OCI-LY7 (cell line): ENCODE measurements around the gene TECR. TPM values are rescaled to one million over a fixed set of nuclear protein-coding genes. Genes with fewer than 3 reads are reported as not detected.
"Not testable (repeated sequence)": the region's sequence is repeated elsewhere in the genome, so short reads cannot be mapped to it uniquely, and the experiment has no call there.

Experiments used
- BruUV-seq: library from RNA; stranded (reverse); fragments of 400-500 nt; replicated peaks from 2 replicates; lab custom pipeline; 2021; lab: Mats Ljungman, UMichigan
- CTCF ChIA-PET: fragments of 300-600 bp; sonication (Branson Sonifier 250); formaldehyde crosslinking; loops from one replicate; lab custom pipeline; 2022; ENCODE audit warnings: antibody characterized with exemption; ENCODE audit not compliant: unreplicated experiment; lab: Charles Lee
- POLR2A ChIA-PET: fragments of 300-600 bp; sonication (Branson Sonifier 250); formaldehyde crosslinking; loops from one replicate; lab custom pipeline; 2022; ENCODE audit warnings: antibody characterized with exemption; lab: Charles Lee
- DNase-seq: peaks from one replicate; pipeline ENCODE4 v3.0.0-alpha.2; 2015; ENCODE audit warnings: low spot score
- H2AFZ ChIP-seq: fragments of 200-600 bp; sonication (generic), shearing (Covaris generic); 2 replicates; pipeline ENCODE4 v1.6.1; 2014; ENCODE audit warnings: mild to moderate bottlenecking, antibody characterized with exemption, low read length, moderate library complexity
- H3K27ac ChIP-seq: fragments of 200-600 bp; sonication (generic); 2 replicates; pipeline ENCODE4 v1.5.1; 2014; ENCODE audit warnings: mixed run types, low read depth, mild to moderate bottlenecking, moderate library complexity, low read length, inconsistent platforms; ENCODE audit not compliant: poor library complexity, severe bottlenecking
- H3K36me3 ChIP-seq: fragments of 200-600 bp; sonication (generic); 2 replicates; pipeline ENCODE4 v1.6.1; 2014; ENCODE audit warnings: mild to moderate bottlenecking, antibody characterized with exemption, low read length, moderate library complexity, mixed read lengths; ENCODE audit not compliant: insufficient read depth
- H3K4me1 ChIP-seq: fragments of 200-600 bp; sonication (generic); 2 replicates; pipeline ENCODE4 v1.5.1; 2014; ENCODE audit warnings: mild to moderate bottlenecking, low read length; ENCODE audit not compliant: insufficient read depth, poor library complexity, severe bottlenecking
- H3K4me2 ChIP-seq: fragments of 200-600 bp; sonication (generic); 2 replicates; pipeline ENCODE4 v1.6.1; 2014; ENCODE audit warnings: mild to moderate bottlenecking, low read length
- H3K4me3 ChIP-seq: fragments of 200-600 bp; sonication (generic); 2 replicates; pipeline ENCODE4 v1.5.1; 2014; ENCODE audit warnings: mild to moderate bottlenecking, low read depth, low read length; ENCODE audit not compliant: poor library complexity, severe bottlenecking
- H3K79me2 ChIP-seq: fragments of 200-600 bp; sonication (generic); 2 replicates; pipeline ENCODE4 v1.6.1; 2016; ENCODE audit warnings: low read depth, mild to moderate bottlenecking, low read length, moderate library complexity, mixed read lengths; ENCODE audit not compliant: insufficient read depth
- H3K9me2 ChIP-seq: fragments of 200-600 bp; sonication (generic); 2 replicates; pipeline ENCODE4 v1.6.1; 2016; ENCODE audit warnings: mild to moderate bottlenecking, low read length, mixed read lengths; ENCODE audit not compliant: insufficient read depth
- H3K9me3 ChIP-seq: fragments of 200-600 bp; sonication (generic); 2 replicates; pipeline ENCODE4 v1.6.1; 2014; ENCODE audit warnings: mild to moderate bottlenecking, mixed run types, low read length, mixed read lengths
- H4K20me1 ChIP-seq: fragments of 200-600 bp; sonication (generic); 2 replicates; pipeline ENCODE4 v1.6.1; 2014; ENCODE audit warnings: mild to moderate bottlenecking, antibody characterized with exemption, low read length, moderate library complexity, mixed read lengths; ENCODE audit not compliant: insufficient read depth
- EZH2phosphoT487 ChIP-seq: fragments of 200-600 bp; sonication (generic); IDR thresholded peaks from 2 replicates; pipeline ENCODE4 v1.6.1; 2018; ENCODE audit warnings: low read depth, borderline replicate concordance, mild to moderate bottlenecking, mixed run types, antibody characterized with exemption, low read length, moderate library complexity, mixed read lengths
- intact Hi-C: fragments of 100-400 bp; cut with micrococcal nuclease; formaldehyde crosslinking; loops from one replicate; pipeline ENCODE4 v1.10.0; 2022; ENCODE audit not compliant: unreplicated experiment
- total RNA-seq, 2 experiments: library from RNA; depleted of rRNA in 1 of 2; stranded (reverse); fragments of >200 nt in 1 of 2; shearing (Covaris generic) in 1 of 2; gene quantifications; 2 replicates each; pipeline ENCODE4 v1.2.3, GENCODE V29; 2014 to 2022
- TF ChIP-seq, protein P1 (sequence below): fragments of 200-600 bp; sonication (generic); conservative IDR thresholded peaks from 2 replicates; pipeline ENCODE4 v1.5.1; 2014; ENCODE audit warnings: mild to moderate bottlenecking, antibody characterized with exemption, low read length, moderate library complexity, mixed read lengths

The TECR gene
- total RNA-seq, 2 experiments from 2014 or later: 81.4 to 128 TPM

DNA sequence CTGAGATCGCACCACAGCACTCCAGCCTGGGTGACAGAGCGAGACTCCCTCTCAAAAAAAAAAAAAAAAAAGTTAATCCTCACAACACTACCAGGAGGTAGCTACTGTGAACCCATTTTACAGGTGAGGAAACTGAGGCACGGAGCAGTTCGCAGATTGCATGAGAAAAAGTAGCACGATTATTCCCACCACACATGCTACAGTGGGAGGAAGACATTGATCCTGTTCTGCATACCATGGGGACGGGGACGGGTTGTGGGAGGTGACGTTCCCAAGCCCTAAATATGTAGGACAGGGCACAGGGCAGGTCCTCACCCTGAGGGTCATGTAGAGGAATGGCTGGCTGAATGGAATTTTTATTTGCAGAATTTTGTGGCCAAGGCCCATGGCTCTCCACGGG lies 77.2 kb downstream of the TECR start:
- Histone ChIP-seq H3K4me2 (peak overlapping the region; percentile 75; the same call in 1 of the 2 replicates), H3K27ac (no peak overlapping the region), H4K20me1 (no peaks in the 10 kb centered on the region), H3K9me3 (peaks cover 13% of the 10 kb centered on the region; the same call in 1 of the 2 replicates), H3K79me2 (no peaks in the 10 kb centered on the region), H3K9me2 (no peaks in the 10 kb centered on the region), H3K36me3 (peaks cover 67% of the 10 kb centered on the region), H3K4me1 (peaks cover 48% of the 10 kb centered on the region), H3K4me3 (no peak overlapping the region), H2AFZ (no peak overlapping the region)
- ChIA-PET CTCF (no interaction called here), POLR2A (interaction anchor here (0.7 to 0.8 kb wide), 2 partner anchors 21 to 23 kb away, joined by 6 to 9 read pairs; no protein-coding TSS in a partner anchor)
- TF ChIP-seq, protein P1, sequence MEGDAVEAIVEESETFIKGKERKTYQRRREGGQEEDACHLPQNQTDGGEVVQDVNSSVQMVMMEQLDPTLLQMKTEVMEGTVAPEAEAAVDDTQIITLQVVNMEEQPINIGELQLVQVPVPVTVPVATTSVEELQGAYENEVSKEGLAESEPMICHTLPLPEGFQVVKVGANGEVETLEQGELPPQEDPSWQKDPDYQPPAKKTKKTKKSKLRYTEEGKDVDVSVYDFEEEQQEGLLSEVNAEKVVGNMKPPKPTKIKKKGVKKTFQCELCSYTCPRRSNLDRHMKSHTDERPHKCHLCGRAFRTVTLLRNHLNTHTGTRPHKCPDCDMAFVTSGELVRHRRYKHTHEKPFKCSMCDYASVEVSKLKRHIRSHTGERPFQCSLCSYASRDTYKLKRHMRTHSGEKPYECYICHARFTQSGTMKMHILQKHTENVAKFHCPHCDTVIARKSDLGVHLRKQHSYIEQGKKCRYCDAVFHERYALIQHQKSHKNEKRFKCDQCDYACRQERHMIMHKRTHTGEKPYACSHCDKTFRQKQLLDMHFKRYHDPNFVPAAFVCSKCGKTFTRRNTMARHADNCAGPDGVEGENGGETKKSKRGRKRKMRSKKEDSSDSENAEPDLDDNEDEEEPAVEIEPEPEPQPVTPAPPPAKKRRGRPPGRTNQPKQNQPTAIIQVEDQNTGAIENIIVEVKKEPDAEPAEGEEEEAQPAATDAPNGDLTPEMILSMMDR: no peak
- no peak for TF ChIP-seq EZH2phosphoT487
- BruUV-seq: no TSS peak
- intact Hi-C loops: no loop called here
- DNase-seq: no peak

- H2AFZ ChIP-seq: no peak overlapping the region
- H3K9me2 ChIP-seq: no peaks in the 10 kb centered on the region
- H3K9me3 ChIP-seq: no peaks in the 10 kb centered on the region
- intact Hi-C loops: no loop called here
- no peak overlapping the region for H3K27ac ChIP-seq
- no peak overlapping the region for H3K4me3 ChIP-seq
- H3K36me3 ChIP-seq: peaks cover 61% of the 10 kb centered on the region
- no peaks in the 10 kb centered on the region for H4K20me1 ChIP-seq
- CTCF ChIA-PET: no interaction called here
- H3K79me2 ChIP-seq: no peaks in the 10 kb centered on the region
- H3K4me2 ChIP-seq: no peak overlapping the region
- TF ChIP-seq, protein P1: no peak
- TF ChIP-seq EZH2phosphoT487: no peak
- H3K4me1 ChIP-seq: peaks cover 41% of the 10 kb centered on the region
- POLR2A ChIA-PET: interaction anchor here (0.5 to 1.6 kb wide), 5 partner anchors 8 to 1506 kb away, joined by 3 to 5 read pairs (median 3); no protein-coding TSS in a partner anchor
- no peak for DNase-seq
- TSS peak; percentile 68 for BruUV-seq
Observed at GRCh38 chr19:14611051-14611450, 81.7 kb downstream of the TECR start.

- DNase-seq, POLR2A ChIA-PET, H3K9me3 ChIP-seq, H3K9me2 ChIP-seq, H2AFZ ChIP-seq, intact Hi-C loops, CTCF ChIA-PET, H3K79me2 ChIP-seq, H3K4me2 ChIP-seq, BruUV-seq, H4K20me1 ChIP-seq, H3K4me3 ChIP-seq: not testable (repeated sequence)
- peaks cover 53% of the 10 kb centered on the region for H3K36me3 ChIP-seq
- peak overlapping the region; percentile 5 for H3K27ac ChIP-seq
- H3K4me1 ChIP-seq: peaks cover 30% of the 10 kb centered on the region
Observed at GRCh38 chr19:14612242-14612641, 82.8 kb downstream of the TECR start.
